Esophagus muscularis mucosa (tissue), 4 donors: ENCODE data around the gene GPSM1. TPM values are rescaled to one million over a fixed set of nuclear protein-coding genes. Genes with fewer than 3 reads are reported as not detected.

Experiments used
- DNase-seq: peaks from one replicate; pipeline ENCODE4 v3.0.0-alpha.2; 2017; ENCODE audit errors: extremely low spot score
- H3K27ac ChIP-seq, 4 donors: fragments of 200-600 bp; sonication (generic); replicated peaks in 1 of 4; 1 replicate in 3 of 4; 2 replicates in 1 of 4; pipeline ENCODE4 v1.5.1; 2016 to 2019; ENCODE audit warnings: mild to moderate bottlenecking in 1 of 4
- H3K27me3 ChIP-seq, 4 donors: fragments of 200-600 bp; sonication (generic); one replicate each; pipeline versions ENCODE4 v1.5.1 to v1.6.0; 2016 to 2019
- H3K36me3 ChIP-seq, 4 donors: fragments of 200-600 bp; sonication (generic); one replicate each; pipeline ENCODE4 v1.5.1; 2016 to 2019
- H3K4me1 ChIP-seq, 4 donors: fragments of 200-600 bp; sonication (generic); one replicate each; pipeline ENCODE4 v1.5.1; 2016 to 2019
- H3K4me3 ChIP-seq, 4 donors: fragments of 200-600 bp; sonication (generic); 1 replicate in 2 of 4; 2 replicates in 2 of 4; pipeline ENCODE4 v1.5.1; 2016 to 2019; ENCODE audit warnings: mild to moderate bottlenecking in 4 of 4, moderate library complexity in 1 of 4
- H3K9me3 ChIP-seq, 4 donors: fragments of 200-600 bp; sonication (generic); 1 replicate in 3 of 4; 2 replicates in 1 of 4; pipeline ENCODE4 v1.5.1; 2016 to 2019
- CTCF ChIP-seq, 3 experiments: fragments of 200-600 bp in 2 of 3; fragments of 450-650 bp in 1 of 3; sonication (generic) in 2 of 3; IDR thresholded peaks; one replicate each; pipeline ENCODE4 v1.5.1; 2017 to 2019; ENCODE audit warnings: antibody characterized with exemption in 3 of 3, mild to moderate bottlenecking in 2 of 3, moderate library complexity in 1 of 3
- EP300 ChIP-seq: sonication (generic); formaldehyde crosslinking; IDR thresholded peaks from one replicate; pipeline ENCODE4 v1.6.1; 2017; ENCODE audit warnings: antibody characterized with exemption
- POLR2A ChIP-seq: fragments of 450-650 bp; IDR thresholded peaks from one replicate; pipeline ENCODE4 v1.6.1; 2017; ENCODE audit warnings: antibody characterized with exemption, moderate library complexity, mild to moderate bottlenecking, low read depth
- POLR2AphosphoS5 ChIP-seq, 2 donors: sonication (generic); formaldehyde crosslinking; IDR thresholded peaks; one replicate each; pipeline ENCODE4 v1.6.1; 2017; ENCODE audit warnings: antibody characterized with exemption in 2 of 2
- WGBS: methylation state at CpG from one replicate; pipeline ENCODE4 v1.1.5; 2018; 5-methylcytosine and 5-hydroxymethylcytosine counted together
- intact Hi-C: fragments of 100-400 bp; cut with DNase I; formaldehyde crosslinking; loops from one replicate; pipeline ENCODE4 v1.15.1; 2023
- total RNA-seq, 4 donors: library from RNA; depleted of rRNA; stranded (reverse); fragments of >200 nt; gene quantifications; one replicate each; pipeline versions ENCODE4 v1.1.0 to v1.2.1, GENCODE V29; 2016

Gene GPSM1
- total RNA-seq, 4 donors from 2014 or later = 8.3 to 18.5 (median 16.3) TPM

GRCh38 chr9:136373300-136374182 lies 46.2 kb downstream of the GPSM1 start, which contains the start of gene CARD9:
CARD9 (minus strand) TSS chr9:136373669; CDS start chr9:136372078, 1,591 bp downstream.
- no peak within 1 kb of the TSS for H3K27ac ChIP-seq
- WGBS = 72% methylated on average over 13 of the region's 27 CpGs
- H3K4me3 ChIP-seq = peak within 1 kb of the TSS; percentile 16 to 30 (median 24)
- TF ChIP-seq POLR2A = no peak
- TF ChIP-seq POLR2AphosphoS5 (IDR thresholded peaks at IDR 0.05) = peak in 1 of 2 donors; percentile 9
- no peak for TF ChIP-seq EP300
- H3K36me3 ChIP-seq = peaks cover 0 to 20% (median 8%) of the 10 kb centered on the region in 4 donors
- H3K27me3 ChIP-seq = no peaks in the 10 kb centered on the region
- H3K4me1 ChIP-seq = peaks cover 0 to 10% (median 6%) of the 10 kb centered on the region in 4 donors
- intact Hi-C loops = no loop called here
- DNase-seq = no peak
- H3K9me3 ChIP-seq = no peaks in the 10 kb centered on the region

- Histone ChIP-seq H3K4me3 (no peak overlapping the region), H3K36me3 (peaks cover 0 to 26% (median 15%) of the 10 kb centered on the region in 4 donors), H3K27me3 (no peaks in the 10 kb centered on the region), H3K27ac (no peak overlapping the region), H3K4me1 (peaks cover 0 to 10% (median 6%) of the 10 kb centered on the region in 4 donors), H3K9me3 (no peaks in the 10 kb centered on the region)
- DNase-seq = no peak
- TF ChIP-seq POLR2AphosphoS5 (IDR thresholded peaks at IDR 0.05) (no peak), CTCF (IDR thresholded peaks at IDR 0.05) (no peak), POLR2A (no peak), EP300 (no peak)
- 86% methylated on average over 13 of the region's 14 CpGs for WGBS
- intact Hi-C loops = no loop called here
Observed at GRCh38 chr9:136374183-136374575, 46.8 kb downstream of the GPSM1 start.

- DNase-seq = no peak
- intact Hi-C loops = no loop called here
- H3K27ac ChIP-seq = no peak overlapping the region
- no peaks in the 10 kb centered on the region for H3K9me3 ChIP-seq
- H3K4me3 ChIP-seq = no peak overlapping the region
- TF ChIP-seq EP300 (no peak), POLR2A (no peak), POLR2AphosphoS5 (IDR thresholded peaks at IDR 0.05) (no peak), CTCF (IDR thresholded peaks at IDR 0.05) (no peak)
- 86% methylated on average over 12 of the region's 12 CpGs for WGBS
- peaks cover 0 to 10% (median 6%) of the 10 kb centered on the region in 4 donors for H3K4me1 ChIP-seq
- H3K27me3 ChIP-seq = no peaks in the 10 kb centered on the region
- H3K36me3 ChIP-seq = peaks cover 4 to 35% (median 24%) of the 10 kb centered on the region in 4 donors
Observed at GRCh38 chr9:136375096-136375495, 47.8 kb downstream of the GPSM1 start.

GRCh38 chr9:136376457-136376856 lies 49.1 kb downstream of the GPSM1 start:
- no peaks in the 10 kb centered on the region for H3K9me3 ChIP-seq
- H3K36me3 ChIP-seq = peaks cover 10 to 49% (median 37%) of the 10 kb centered on the region in 4 donors
- no peak for DNase-seq
- H3K4me1 ChIP-seq = peaks cover 0 to 10% (median 6%) of the 10 kb centered on the region in 4 donors
- intact Hi-C loops = no loop called here
- TF ChIP-seq EP300 (no peak), POLR2AphosphoS5 (IDR thresholded peaks at IDR 0.05) (no peak), CTCF (IDR thresholded peaks at IDR 0.05) (no peak), POLR2A (no peak)
- no peak overlapping the region for H3K27ac ChIP-seq
- H3K27me3 ChIP-seq = no peaks in the 10 kb centered on the region
- 63% methylated on average over 8 of the region's 8 CpGs for WGBS
- no peak overlapping the region for H3K4me3 ChIP-seq
